KOPT-K1 (cell line): ENCODE results near the gene DAPL1.

ENCODE experiments used
- H3K27ac ChIP-seq: fragments of 200-600 bp; sonication (generic); 2 replicates; pipeline ENCODE4 v1.5.1; 2016; ENCODE audit warnings: antibody characterized with exemption, mild to moderate bottlenecking, low read depth, low read length; ENCODE audit not compliant: poor library complexity, severe bottlenecking
- H3K36me3 ChIP-seq: fragments of 200-600 bp; sonication (generic); 2 replicates; pipeline ENCODE4 v1.5.1; 2017; ENCODE audit warnings: antibody characterized with exemption, mild to moderate bottlenecking, low read length, moderate library complexity; ENCODE audit not compliant: insufficient read depth
- H3K9me3 ChIP-seq: fragments of 200-600 bp; sonication (generic); 2 replicates; pipeline ENCODE4 v1.5.1; 2017; ENCODE audit warnings: antibody characterized with exemption, low read length, mild to moderate bottlenecking; ENCODE audit not compliant: insufficient read depth, poor library complexity, severe bottlenecking

DAPL1 gene

GRCh38 chr2:158772306-158773078 lies 22.6 kb upstream of the DAPL1 start:
- Histone ChIP-seq H3K27ac (no peak overlapping the region), H3K36me3 (no peaks in the 10 kb centered on the region), H3K9me3 (peaks cover 5% of the 10 kb centered on the region)

DNA sequence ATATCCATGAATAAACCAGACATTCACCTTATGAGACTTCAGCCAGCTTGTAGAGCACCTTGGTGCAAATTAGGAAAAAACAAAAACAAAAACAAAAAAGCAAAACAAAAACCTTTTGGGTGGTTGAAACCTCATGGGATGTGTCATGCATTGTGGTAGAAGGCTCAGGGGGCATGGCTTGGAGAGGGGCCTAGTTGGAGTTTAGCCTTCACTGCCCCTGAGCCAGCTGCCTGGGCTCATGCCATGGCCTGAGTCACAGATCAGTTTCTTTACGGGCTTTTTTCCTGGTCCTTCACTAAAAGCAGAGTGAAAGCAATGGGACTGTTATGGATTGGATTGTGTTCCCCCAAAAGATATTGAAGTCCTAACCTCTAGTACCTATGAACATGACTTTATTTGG lies 22.0 kb upstream of the DAPL1 start:
- H3K9me3 ChIP-seq: no peaks in the 10 kb centered on the region
- no peaks in the 10 kb centered on the region for H3K36me3 ChIP-seq
- no peak overlapping the region for H3K27ac ChIP-seq

DNA sequence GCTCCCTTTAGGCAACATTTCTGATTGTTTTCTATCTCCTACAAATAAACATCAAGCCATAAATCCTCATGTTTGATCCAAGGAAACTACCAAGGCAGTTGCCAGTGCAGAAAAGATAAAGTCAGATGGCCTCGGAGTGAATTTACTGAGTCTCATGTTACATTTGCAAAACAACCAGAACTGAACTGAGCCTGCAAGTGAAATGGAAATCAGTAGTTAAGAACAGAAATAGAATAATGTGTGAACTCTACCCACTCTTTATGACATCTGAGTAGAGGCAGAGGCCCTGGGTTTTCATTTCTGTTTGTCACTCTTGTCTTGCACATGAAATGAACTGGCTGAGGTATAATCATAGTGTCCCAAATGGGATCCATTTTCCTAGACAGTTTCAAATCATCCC lies 20.4 kb upstream of the DAPL1 start:
- no peak overlapping the region for H3K27ac ChIP-seq
- H3K36me3 ChIP-seq: no peaks in the 10 kb centered on the region
- H3K9me3 ChIP-seq: no peaks in the 10 kb centered on the region

DNA sequence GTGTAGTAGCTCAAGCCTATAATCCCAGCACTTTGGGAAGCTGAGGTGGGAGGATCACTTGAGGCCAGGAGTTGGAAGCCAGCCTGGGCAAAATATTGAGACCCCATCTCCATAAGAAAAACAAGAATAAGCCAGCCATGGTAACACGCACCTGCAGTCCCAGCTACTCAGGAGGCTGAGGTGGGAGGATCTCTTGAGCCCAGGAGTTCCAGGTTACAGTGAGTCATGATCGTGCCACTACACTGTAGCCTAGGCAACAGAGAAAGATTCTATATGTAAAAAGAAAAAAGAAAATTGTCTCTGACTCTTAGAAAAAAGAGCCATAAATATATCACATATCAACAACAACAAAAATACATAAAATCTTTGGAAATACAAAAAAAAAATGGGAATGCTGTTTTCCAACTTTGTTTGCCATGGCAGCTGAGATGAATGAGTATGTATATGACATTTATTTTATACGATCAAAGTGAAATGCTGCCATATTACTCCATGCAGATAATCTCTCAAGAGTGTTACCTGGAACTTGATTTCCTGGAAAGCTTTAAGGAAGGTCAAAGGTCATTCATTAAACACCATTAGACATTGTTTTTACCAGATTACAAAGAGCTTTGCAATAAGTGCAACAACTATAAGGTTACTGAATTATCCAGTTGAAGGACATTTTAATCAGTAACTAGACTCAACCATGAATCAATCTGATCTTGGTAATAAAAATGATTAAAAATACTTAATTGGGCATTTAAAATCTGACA lies 19.7 kb upstream of the DAPL1 start:
- H3K36me3 ChIP-seq: no peaks in the 10 kb centered on the region

GRCh38 chr2:158776231-158776630 lies 18.9 kb upstream of the DAPL1 start:
- Histone ChIP-seq H3K36me3 (no peaks in the 10 kb centered on the region), H3K9me3 (no peaks in the 10 kb centered on the region), H3K27ac (no peak overlapping the region)

More for the DNA sequence above, 19.7 kb upstream of the DAPL1 start:
- Histone ChIP-seq H3K27ac (no peak overlapping the region), H3K9me3 (no peaks in the 10 kb centered on the region)

- Histone ChIP-seq H3K27ac (no peak overlapping the region), H3K9me3 (no peaks in the 10 kb centered on the region), H3K36me3 (no peaks in the 10 kb centered on the region)
These were observed 18.0 kb upstream of the DAPL1 start for GRCh38 chr2:158777077-158777476.

DNA sequence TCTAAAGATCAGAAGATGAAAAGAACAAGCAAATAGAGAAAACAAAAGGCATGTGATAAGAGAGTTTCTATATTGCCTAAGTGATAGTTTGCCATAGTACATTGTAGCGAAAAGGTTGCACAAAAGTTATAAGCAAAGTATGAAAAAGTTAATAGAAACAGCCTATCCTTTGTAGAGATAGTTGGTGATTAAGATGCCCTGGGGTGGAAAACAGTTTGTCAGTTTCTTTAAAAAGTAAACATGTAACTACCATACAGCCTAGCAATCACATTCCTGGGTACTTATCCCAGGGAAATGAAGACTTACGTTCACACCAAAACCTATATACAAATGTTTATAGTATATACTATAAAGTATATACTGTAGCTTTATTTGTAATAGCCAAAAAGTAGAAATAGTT lies 16.9 kb upstream of the DAPL1 start:
- H3K36me3 ChIP-seq: no peaks in the 10 kb centered on the region
- H3K27ac ChIP-seq: no peak overlapping the region
- H3K9me3 ChIP-seq: no peaks in the 10 kb centered on the region

- Histone ChIP-seq H3K9me3 (no peaks in the 10 kb centered on the region), H3K27ac (no peak overlapping the region), H3K36me3 (no peaks in the 10 kb centered on the region)
These were observed 15.5 kb upstream of the DAPL1 start for GRCh38 chr2:158779621-158780020.

- no peak overlapping the region for H3K27ac ChIP-seq
- no peaks in the 10 kb centered on the region for H3K36me3 ChIP-seq
- H3K9me3 ChIP-seq: no peaks in the 10 kb centered on the region
These were observed 13.7 kb upstream of the DAPL1 start for GRCh38 chr2:158781353-158781961.

DNA sequence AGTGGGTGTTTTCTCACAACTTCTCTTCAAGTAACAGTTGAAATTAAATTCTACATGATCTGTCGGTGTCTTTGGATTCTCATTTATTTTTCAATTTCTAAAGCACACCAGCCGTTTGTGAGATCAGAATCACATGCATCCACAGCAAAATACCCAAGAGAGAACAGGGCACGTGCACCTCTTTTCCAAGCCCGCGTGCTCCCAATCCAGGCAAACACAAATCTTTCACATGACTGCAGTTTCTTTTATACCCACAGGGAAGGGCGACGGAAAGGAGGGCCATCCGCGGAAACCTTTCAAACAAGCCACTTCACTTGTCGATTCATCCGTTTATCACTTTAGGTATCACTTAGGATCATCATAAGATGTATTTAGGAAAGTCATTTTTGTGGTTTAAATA lies 13.0 kb upstream of the DAPL1 start:
- Histone ChIP-seq H3K36me3 (no peaks in the 10 kb centered on the region), H3K27ac (no peak overlapping the region), H3K9me3 (no peaks in the 10 kb centered on the region)

DNA sequence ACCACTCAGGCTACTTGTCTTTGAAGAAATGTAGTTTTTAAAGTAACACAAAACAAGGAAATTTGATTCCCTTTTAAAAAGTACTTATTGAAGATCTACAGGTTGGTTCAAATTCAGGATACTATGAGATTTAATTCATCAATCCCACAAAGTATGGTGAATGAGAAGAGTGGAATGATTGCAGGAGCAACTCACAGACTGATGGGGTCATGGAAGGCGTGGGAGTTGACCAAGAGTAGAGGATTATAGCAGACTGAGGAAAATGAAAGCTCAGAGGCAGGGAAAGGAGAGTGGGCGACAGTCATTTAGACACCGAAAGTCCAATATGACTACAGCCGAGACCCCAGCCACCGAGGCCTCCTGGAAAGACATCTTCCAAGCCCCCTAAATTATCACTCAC lies 12.5 kb upstream of the DAPL1 start:
- Histone ChIP-seq H3K9me3 (no peaks in the 10 kb centered on the region), H3K36me3 (no peaks in the 10 kb centered on the region), H3K27ac (no peak overlapping the region)

- Histone ChIP-seq H3K9me3 (no peaks in the 10 kb centered on the region), H3K27ac (no peak overlapping the region), H3K36me3 (no peaks in the 10 kb centered on the region)
These were observed 11.2 kb upstream of the DAPL1 start for GRCh38 chr2:158783923-158784322.

DNA sequence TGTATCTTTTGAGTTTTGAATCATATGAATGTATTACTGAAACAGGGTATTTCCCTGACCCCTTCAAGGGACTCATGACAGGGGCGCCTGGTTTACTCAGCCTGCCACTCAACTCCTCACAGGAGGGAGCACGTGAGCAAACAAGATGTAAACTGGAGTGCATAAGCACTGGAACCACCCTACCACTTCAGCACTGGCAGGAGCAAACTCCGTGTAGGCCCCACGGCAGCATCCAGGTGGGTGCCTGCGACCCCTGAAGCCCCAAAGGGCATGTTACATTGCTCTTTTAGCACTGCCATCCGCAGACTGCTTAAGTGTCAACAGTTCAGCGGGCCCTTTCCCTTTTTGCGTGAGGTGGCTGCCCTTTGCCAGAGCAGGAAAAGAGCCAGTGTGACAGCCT lies 8.2 kb upstream of the DAPL1 start:
- no peaks in the 10 kb centered on the region for H3K9me3 ChIP-seq
- H3K36me3 ChIP-seq: no peaks in the 10 kb centered on the region
- no peak overlapping the region for H3K27ac ChIP-seq

DNA sequence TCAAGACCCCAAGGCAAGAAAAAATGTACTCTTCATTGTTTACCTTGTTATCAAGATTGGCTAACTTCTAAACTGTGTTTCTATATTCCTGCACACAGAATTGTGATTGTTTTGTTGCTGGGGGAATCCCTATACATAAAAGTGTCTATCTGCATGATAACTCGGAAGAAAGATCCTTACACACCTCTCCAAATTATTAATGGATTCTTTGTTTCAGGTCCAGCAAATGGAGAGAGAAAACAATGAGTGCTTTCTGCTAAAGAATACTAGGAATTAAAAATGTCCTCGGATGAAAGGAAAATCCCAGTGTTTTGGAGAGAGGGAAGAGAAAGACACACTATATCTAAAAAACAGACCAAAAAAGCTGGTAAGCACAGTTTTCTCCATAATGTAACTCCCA lies 6.2 kb upstream of the DAPL1 start:
- H3K27ac ChIP-seq: no peak overlapping the region
- no peaks in the 10 kb centered on the region for H3K9me3 ChIP-seq
- H3K36me3 ChIP-seq: no peaks in the 10 kb centered on the region

DNA sequence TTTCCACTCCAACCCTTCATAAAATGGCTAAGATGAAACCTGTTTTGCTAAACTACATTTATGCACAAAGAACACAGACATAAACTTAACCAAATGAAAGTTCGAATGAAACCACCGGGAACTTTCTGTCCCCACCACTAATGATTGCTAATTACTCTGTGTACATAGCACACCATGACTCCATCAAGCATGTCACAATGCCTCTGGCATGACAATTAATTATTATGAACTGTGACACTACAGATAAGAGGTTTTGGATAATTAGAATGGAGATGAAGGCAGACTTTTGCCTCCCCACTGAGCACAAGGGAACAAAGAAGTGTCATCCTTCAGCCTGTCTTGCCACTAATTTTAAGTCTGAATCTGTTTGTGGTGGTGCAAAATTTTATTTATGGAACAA lies 1.5 kb downstream of the DAPL1 start:
- Histone ChIP-seq H3K27ac (no peak overlapping the region), H3K36me3 (no peaks in the 10 kb centered on the region), H3K9me3 (no peaks in the 10 kb centered on the region)
